ENCODE data around the gene PSKH1. TPM values are rescaled to one million over a fixed set of nuclear protein-coding genes. Genes with fewer than 3 reads are reported as not detected.

Gene PSKH1
- total and polyA plus RNA-seq, 4 experiments from 2014 or later, result 19.4 to 25.3 (median 23.7) TPM

GRCh38 chr16:67872631-67873434 lies 20.2 kb upstream of the PSKH1 start, which contains the start of gene EDC4:
TSS of gene EDC4 (plus strand) at chr16:67873052. CDS start at chr16:67873262, 210 bp downstream.
- peaks cover 36% of the 10 kb centered on the region for H3K4me1 ChIP-seq (ENCODE audit: insufficient read depth, low read length)
- H3K27ac ChIP-seq (ENCODE audit: low read depth, low read length), result peak within 1 kb of the TSS; percentile 91
- DNase-seq, result peak; percentile 83 to 89 (median 85)
- no peaks in the 10 kb centered on the region for H3K27me3 Mint-ChIP-seq
- POLR2A ChIA-PET (ENCODE audit: partially characterized antibody), result interaction anchor here (0.6 to 3.7 kb wide), 18 partner anchors 8 to 213 kb away, joined by 3 to 29 read pairs (median 4); partner anchors contain the start of genes ACD, CENPT, DDX28 and DUS2
- H3K4me3 ChIP-seq (ENCODE audit: low read length in 2 of 2), result peak within 1 kb of the TSS; percentile 88 to 90
- CTCF ChIA-PET (ENCODE audit: partially characterized antibody), result interaction anchor here (0.7 to 1.6 kb wide), 9 partner anchors 13 to 352 kb away, joined by 3 to 6 read pairs (median 3); no protein-coding TSS in a partner anchor
- peaks cover 25 to 43% (median 33%) of the 10 kb centered on the region in 4 donors for H3K4me1 Mint-ChIP-seq
- H3K9me3 ChIP-seq (ENCODE audit: control insufficient read depth in 1 of 2, low read length in 2 of 2), result no peaks in the 10 kb centered on the region
- peak within 1 kb of the TSS; percentile 82 to 96 (median 95) for H3K27ac Mint-ChIP-seq
- intact Hi-C loops (cut with micrococcal nuclease), result loop anchor here (1.0 kb wide), 2 partner anchors 27 to 31 kb away; partner anchors contain the start of genes NUTF2 and THAP11
- H3K36me3 Mint-ChIP-seq, result peaks cover 18 to 61% of the 10 kb centered on the region in 2 donors
- H3K4me3 Mint-ChIP-seq, result peak within 1 kb of the TSS; percentile 82 to 95 (median 94)
- H3K27me3 ChIP-seq (ENCODE audit: insufficient read depth, low read length), result no peaks in the 10 kb centered on the region
- peaks cover 29% of the 10 kb centered on the region for H3K36me3 ChIP-seq (ENCODE audit: insufficient read depth, low read length)
- peaks cover 0 to 1% (median 0%) of the 10 kb centered on the region in 8 donors for H3K9me3 Mint-ChIP-seq

DNA sequence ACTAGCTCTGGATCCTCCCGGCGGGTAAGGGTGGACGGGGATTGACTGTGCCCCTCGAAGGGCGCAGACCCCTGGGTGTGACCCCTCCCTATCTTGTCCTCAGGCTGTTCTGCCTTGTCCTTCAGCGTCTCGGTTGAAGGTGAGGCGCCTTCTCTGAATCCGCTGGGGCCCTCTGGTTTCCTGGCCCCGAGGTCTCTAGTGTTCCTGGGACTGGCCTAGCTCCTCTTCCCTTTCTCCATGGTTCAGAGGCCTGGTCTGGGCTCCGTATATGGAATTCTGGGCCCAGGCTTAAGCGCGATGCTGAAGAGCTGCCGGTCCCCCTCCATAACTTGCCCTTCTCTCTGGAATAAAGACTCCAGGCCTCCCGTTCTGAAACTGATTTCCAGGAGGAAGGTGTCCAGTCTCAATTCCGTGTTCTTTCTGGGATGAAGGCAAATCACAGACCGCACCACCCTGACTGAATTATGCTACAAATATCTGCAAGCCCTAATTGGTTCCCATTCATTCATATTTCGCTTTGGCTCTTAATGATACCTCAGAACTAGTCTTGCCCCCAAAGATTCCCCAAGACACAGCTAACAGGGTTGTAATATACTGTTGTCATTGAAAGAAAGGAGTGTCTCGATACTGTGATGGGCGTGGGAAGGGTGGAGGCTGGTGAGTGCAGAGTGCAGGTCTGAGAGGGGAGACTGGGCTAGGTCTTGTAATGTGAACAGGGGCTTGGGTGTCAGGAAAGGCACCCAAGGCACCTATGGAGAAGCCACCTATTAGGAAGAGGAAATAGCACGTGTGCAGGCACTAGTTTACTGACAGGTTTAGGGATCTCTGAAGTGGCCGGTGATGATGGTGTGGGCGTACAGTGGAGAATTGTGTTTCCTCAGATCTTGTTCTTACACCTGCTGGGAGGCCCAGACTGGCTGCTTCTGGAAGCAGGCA lies 19.4 kb upstream of the PSKH1 start:
- no peaks in the 10 kb centered on the region for H3K27me3 ChIP-seq (ENCODE audit: insufficient read depth, low read length)
- peaks cover 25 to 43% (median 33%) of the 10 kb centered on the region in 4 donors for H3K4me1 Mint-ChIP-seq
- H3K27me3 Mint-ChIP-seq, result no peaks in the 10 kb centered on the region
- ChIA-PET CTCF (ENCODE audit: partially characterized antibody) (interaction anchor here (0.7 to 2.0 kb wide), 11 partner anchors 10 to 353 kb away, joined by 3 to 7 read pairs (median 3); no protein-coding TSS in a partner anchor), POLR2A (ENCODE audit: partially characterized antibody) (interaction anchor here (0.6 to 3.7 kb wide), 18 partner anchors 9 to 213 kb away, joined by 3 to 29 read pairs (median 4); partner anchors contain the start of genes ACD, CENPT, DDX28 and DUS2)
- peak overlapping the region; percentile 82 to 96 (median 95) for H3K27ac Mint-ChIP-seq
- peaks cover 36% of the 10 kb centered on the region for H3K4me1 ChIP-seq (ENCODE audit: insufficient read depth, low read length)
- peak overlapping the region; percentile 88 to 90 for H3K4me3 ChIP-seq (ENCODE audit: low read length in 2 of 2)
- peaks cover 0 to 1% (median 0%) of the 10 kb centered on the region in 8 donors for H3K9me3 Mint-ChIP-seq
- H3K9me3 ChIP-seq (ENCODE audit: control insufficient read depth in 1 of 2, low read length in 2 of 2), result no peaks in the 10 kb centered on the region
- DNase-seq, result peak in 1 of 5 donors; percentile 13
- intact Hi-C loops (cut with micrococcal nuclease), result no loop called here
- H3K36me3 ChIP-seq (ENCODE audit: insufficient read depth, low read length), result peaks cover 37% of the 10 kb centered on the region
- peak overlapping the region; percentile 82 to 95 (median 94) for H3K4me3 Mint-ChIP-seq
- peaks cover 19 to 65% of the 10 kb centered on the region in 2 donors for H3K36me3 Mint-ChIP-seq
- peak overlapping the region; percentile 91 for H3K27ac ChIP-seq (ENCODE audit: low read depth, low read length)

DNA sequence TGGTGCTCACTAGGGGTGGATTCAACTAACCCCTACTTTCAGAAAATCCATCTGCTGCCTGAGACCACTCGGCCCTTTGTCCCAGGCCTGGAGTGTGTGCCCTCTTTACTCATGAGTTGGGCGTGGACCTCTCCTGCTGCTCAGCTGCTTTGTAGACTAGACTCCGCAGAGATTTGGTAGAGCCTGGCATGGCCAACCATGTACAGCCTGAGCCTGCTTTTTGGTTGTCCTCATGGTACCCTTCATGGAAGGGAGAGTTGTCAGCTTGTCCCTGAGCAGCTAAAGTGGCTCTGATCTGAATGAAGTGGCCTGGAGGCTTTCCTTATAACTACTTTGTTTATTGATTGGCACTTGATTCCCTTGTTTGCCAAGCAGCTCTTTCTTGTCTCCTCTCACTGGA lies 18.7 kb upstream of the PSKH1 start:
- H3K4me1 Mint-ChIP-seq, result peaks cover 25 to 43% (median 33%) of the 10 kb centered on the region in 4 donors
- Histone ChIP-seq H3K9me3 (ENCODE audit: control insufficient read depth in 1 of 2, low read length in 2 of 2) (no peaks in the 10 kb centered on the region), H3K36me3 (ENCODE audit: insufficient read depth, low read length) (peaks cover 44% of the 10 kb centered on the region), H3K4me3 (ENCODE audit: low read length in 2 of 2) (peak overlapping the region in 1 of 2 donors; percentile 90), H3K27ac (ENCODE audit: low read depth, low read length) (peak overlapping the region; percentile 91), H3K27me3 (ENCODE audit: insufficient read depth, low read length) (no peaks in the 10 kb centered on the region), H3K4me1 (ENCODE audit: insufficient read depth, low read length) (peaks cover 36% of the 10 kb centered on the region)
- peak overlapping the region; percentile 82 to 95 (median 94) for H3K4me3 Mint-ChIP-seq
- POLR2A ChIA-PET (ENCODE audit: partially characterized antibody), result interaction anchor here (1.6 to 3.7 kb wide), 4 partner anchors 9 to 61 kb away, joined by 5 to 29 read pairs (median 12); partner anchors contain the start of genes CENPT, NUTF2 and PSMB10
- CTCF ChIA-PET (ENCODE audit: partially characterized antibody), result interaction anchor here (1.1 to 2.0 kb wide), 4 partner anchors 9 to 202 kb away, joined by 3 to 7 read pairs (median 4); no protein-coding TSS in a partner anchor
- peak overlapping the region; percentile 82 to 96 (median 95) for H3K27ac Mint-ChIP-seq
- peaks cover 0 to 1% (median 0%) of the 10 kb centered on the region in 8 donors for H3K9me3 Mint-ChIP-seq
- H3K36me3 Mint-ChIP-seq, result peaks cover 26 to 71% of the 10 kb centered on the region in 2 donors
- H3K27me3 Mint-ChIP-seq, result no peaks in the 10 kb centered on the region
- intact Hi-C loops (cut with micrococcal nuclease), result no loop called here
- DNase-seq, result no peak

GRCh38 chr16:67877064-67877463 lies 16.0 kb upstream of the PSKH1 start:
- DNase-seq, result no peak
- Histone ChIP-seq H3K36me3 (ENCODE audit: insufficient read depth, low read length) (peaks cover 62% of the 10 kb centered on the region), H3K27me3 (ENCODE audit: insufficient read depth, low read length) (no peaks in the 10 kb centered on the region), H3K27ac (ENCODE audit: low read depth, low read length) (no peak overlapping the region), H3K4me3 (ENCODE audit: low read length in 2 of 2) (no peak overlapping the region), H3K9me3 (ENCODE audit: control insufficient read depth in 1 of 2, low read length in 2 of 2) (no peaks in the 10 kb centered on the region), H3K4me1 (ENCODE audit: insufficient read depth, low read length) (peaks cover 36% of the 10 kb centered on the region)
- Mint-ChIP-seq H3K27ac (no peak overlapping the region), H3K4me1 (peaks cover 25 to 35% (median 31%) of the 10 kb centered on the region in 4 donors), H3K9me3 (peaks cover 0 to 4% (median 0%) of the 10 kb centered on the region in 8 donors), H3K36me3 (peaks cover 33 to 81% of the 10 kb centered on the region in 2 donors), H3K27me3 (no peaks in the 10 kb centered on the region), H3K4me3 (peak overlapping the region in 1 of 8 donors; percentile 44)
- CTCF ChIA-PET (ENCODE audit: partially characterized antibody), result interaction anchor here (0.5 to 1.4 kb wide), 3 partner anchors 61 to 385 kb away, joined by 3 read pairs; no protein-coding TSS in a partner anchor
- intact Hi-C loops (cut with micrococcal nuclease), result no loop called here
- POLR2A ChIA-PET (ENCODE audit: partially characterized antibody), result interaction anchor here (1.1 kb wide), 1 partner anchor 32 kb away, joined by 3 read pairs; no protein-coding TSS in a partner anchor

- POLR2A ChIA-PET (ENCODE audit: partially characterized antibody), result interaction anchor here (0.9 to 1.1 kb wide), 2 partner anchors 33 to 144 kb away, joined by 3 read pairs; no protein-coding TSS in a partner anchor
Measured at GRCh38 chr16:67878232-67878631, 14.8 kb upstream of the PSKH1 start.

GRCh38 chr16:67878846-67879245 lies 14.2 kb upstream of the PSKH1 start:
- peaks cover 41 to 84% of the 10 kb centered on the region in 2 donors for H3K36me3 Mint-ChIP-seq
- H3K9me3 Mint-ChIP-seq, result peaks cover 0 to 4% (median 0%) of the 10 kb centered on the region in 8 donors
- ChIA-PET CTCF (ENCODE audit: partially characterized antibody) (interaction anchor here (0.9 to 2.4 kb wide), 6 partner anchors 11 to 357 kb away, joined by 3 to 11 read pairs (median 4); no protein-coding TSS in a partner anchor), POLR2A (ENCODE audit: partially characterized antibody) (interaction anchor here (0.6 to 0.9 kb wide), 3 partner anchors 12 to 144 kb away, joined by 3 to 4 read pairs (median 3); partner anchors contain the start of gene PSKH1)
- no peaks in the 10 kb centered on the region for H3K27me3 ChIP-seq (ENCODE audit: insufficient read depth, low read length)
- intact Hi-C loops (cut with micrococcal nuclease), result no loop called here
- peaks cover 79% of the 10 kb centered on the region for H3K36me3 ChIP-seq (ENCODE audit: insufficient read depth, low read length)
- H3K4me3 ChIP-seq (ENCODE audit: low read length in 2 of 2), result no peak overlapping the region
- DNase-seq, result no peak
- no peak overlapping the region for H3K27ac Mint-ChIP-seq
- no peak overlapping the region for H3K27ac ChIP-seq (ENCODE audit: low read depth, low read length)
- H3K27me3 Mint-ChIP-seq, result no peaks in the 10 kb centered on the region
- peaks cover 19 to 24% (median 21%) of the 10 kb centered on the region in 4 donors for H3K4me1 Mint-ChIP-seq
- peaks cover 26% of the 10 kb centered on the region for H3K4me1 ChIP-seq (ENCODE audit: insufficient read depth, low read length)
- H3K4me3 Mint-ChIP-seq, result no peak overlapping the region
- H3K9me3 ChIP-seq (ENCODE audit: control insufficient read depth in 1 of 2, low read length in 2 of 2), result no peaks in the 10 kb centered on the region

More at GRCh38 chr16:67878232-67878631, 14.8 kb upstream of the PSKH1 start:
- H3K27me3 Mint-ChIP-seq, result no peaks in the 10 kb centered on the region
- H3K9me3 Mint-ChIP-seq, result peaks cover 0 to 4% (median 0%) of the 10 kb centered on the region in 8 donors
- H3K27ac Mint-ChIP-seq, result no peak overlapping the region
- H3K4me1 Mint-ChIP-seq, result peaks cover 20 to 28% (median 25%) of the 10 kb centered on the region in 4 donors
- H3K4me1 ChIP-seq (ENCODE audit: insufficient read depth, low read length), result peaks cover 30% of the 10 kb centered on the region
- H3K4me3 Mint-ChIP-seq, result no peak overlapping the region
- no peak overlapping the region for H3K27ac ChIP-seq (ENCODE audit: low read depth, low read length)
- no peak for DNase-seq
- peaks cover 73% of the 10 kb centered on the region for H3K36me3 ChIP-seq (ENCODE audit: insufficient read depth, low read length)
- CTCF ChIA-PET (ENCODE audit: partially characterized antibody), result interaction anchor here (0.8 to 2.4 kb wide), 8 partner anchors 9 to 357 kb away, joined by 3 to 11 read pairs (median 4); no protein-coding TSS in a partner anchor
- no peaks in the 10 kb centered on the region for H3K9me3 ChIP-seq (ENCODE audit: control insufficient read depth in 1 of 2, low read length in 2 of 2)
- intact Hi-C loops (cut with micrococcal nuclease), result no loop called here
- H3K27me3 ChIP-seq (ENCODE audit: insufficient read depth, low read length), result no peaks in the 10 kb centered on the region
- peaks cover 35 to 84% of the 10 kb centered on the region in 2 donors for H3K36me3 Mint-ChIP-seq
- no peak overlapping the region for H3K4me3 ChIP-seq (ENCODE audit: low read length in 2 of 2)

Measured in CD4-positive, alpha-beta memory T cell (primary cell).